Skeletal muscle tissue (tissue), 4 donors: Measurements from ENCODE around the gene NOPCHAP1. TPM values are rescaled to one million over a fixed set of nuclear protein-coding genes. Genes with fewer than 3 reads are reported as not detected.

Experiments used
- H3K27ac ChIP-seq: one replicate; pipeline ENCODE4 v1.7.0; 2013; ENCODE audit warnings: mild to moderate bottlenecking, low read depth, low read length, inconsistent platforms
- H3K27me3 ChIP-seq, 3 donors: one replicate each; pipeline ENCODE4 v1.7.0; 2013; ENCODE audit warnings: low read length in 3 of 3; ENCODE audit not compliant: control insufficient read depth in 3 of 3, insufficient read depth in 3 of 3
- H3K36me3 ChIP-seq, 3 donors: one replicate each; pipeline ENCODE4 v1.7.0; 2013; ENCODE audit warnings: low read length in 3 of 3; ENCODE audit not compliant: control insufficient read depth in 3 of 3, insufficient read depth in 3 of 3
- H3K4me1 ChIP-seq, 3 donors: one replicate each; pipeline ENCODE4 v1.7.0; 2013; ENCODE audit warnings: low read length in 3 of 3, mild to moderate bottlenecking in 3 of 3; ENCODE audit not compliant: control insufficient read depth in 3 of 3, insufficient read depth in 3 of 3
- H3K4me3 ChIP-seq, 3 donors: one replicate each; pipeline ENCODE4 v1.7.0; 2013; ENCODE audit warnings: low read length in 3 of 3
- H3K9ac ChIP-seq, 3 donors: one replicate each; pipeline ENCODE4 v1.7.0; 2013; ENCODE audit warnings: low read length in 3 of 3, mild to moderate bottlenecking in 3 of 3, moderate library complexity in 2 of 3, low read depth in 1 of 3
- H3K9me3 ChIP-seq, 3 donors: one replicate each; pipeline ENCODE4 v1.7.0; 2013; ENCODE audit warnings: low read length in 3 of 3; ENCODE audit not compliant: control insufficient read depth in 3 of 3
- total RNA-seq: library from RNA; depleted of rRNA; stranded (reverse); fragments of >200 nt; gene quantifications from one replicate; pipeline ENCODE4 v1.2.3, GENCODE V29; 2014
- donor health status: Osteomylitis.

NOPCHAP1 gene
- total RNA-seq, 1 donor from 2014 or later = 6.3 TPM

DNA sequence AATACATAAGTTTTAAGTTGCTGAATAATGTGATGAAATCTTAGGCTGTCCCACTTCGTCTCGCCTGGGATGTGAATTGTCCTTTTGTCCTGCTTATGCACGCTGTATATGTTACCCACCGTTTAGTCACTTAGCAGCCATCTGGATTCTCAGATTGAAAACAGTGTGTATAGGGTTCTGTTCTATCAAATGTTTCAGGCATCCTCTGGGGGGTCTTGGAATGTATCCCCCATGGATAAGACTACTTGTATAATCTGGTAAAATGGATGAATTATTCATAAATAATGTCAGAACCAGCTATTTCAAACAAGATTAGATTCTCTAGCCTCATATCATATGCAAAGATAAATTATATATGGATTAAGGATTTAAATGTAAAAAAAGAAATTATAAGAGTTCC is 29.4 kb downstream of the NOPCHAP1 start:
- H3K36me3 ChIP-seq = peaks cover 0 to 13% (median 3%) of the 10 kb centered on the region in 3 donors
- no peaks in the 10 kb centered on the region for H3K9me3 ChIP-seq
- H3K4me3 ChIP-seq = no peak overlapping the region
- no peaks in the 10 kb centered on the region for H3K27me3 ChIP-seq
- no peak overlapping the region for H3K9ac ChIP-seq
- H3K4me1 ChIP-seq = peaks cover 9 to 12% (median 11%) of the 10 kb centered on the region in 3 donors
- no peak overlapping the region for H3K27ac ChIP-seq

GRCh38 chr12:105018012-105018411 is 31.9 kb downstream of the NOPCHAP1 start:
- Histone ChIP-seq H3K4me3 (no peak overlapping the region), H3K27me3 (no peaks in the 10 kb centered on the region), H3K9me3 (no peaks in the 10 kb centered on the region), H3K9ac (no peak overlapping the region), H3K4me1 (peaks cover 9 to 12% (median 11%) of the 10 kb centered on the region in 3 donors), H3K27ac (no peak overlapping the region), H3K36me3 (peaks cover 0 to 9% (median 3%) of the 10 kb centered on the region in 3 donors)

DNA sequence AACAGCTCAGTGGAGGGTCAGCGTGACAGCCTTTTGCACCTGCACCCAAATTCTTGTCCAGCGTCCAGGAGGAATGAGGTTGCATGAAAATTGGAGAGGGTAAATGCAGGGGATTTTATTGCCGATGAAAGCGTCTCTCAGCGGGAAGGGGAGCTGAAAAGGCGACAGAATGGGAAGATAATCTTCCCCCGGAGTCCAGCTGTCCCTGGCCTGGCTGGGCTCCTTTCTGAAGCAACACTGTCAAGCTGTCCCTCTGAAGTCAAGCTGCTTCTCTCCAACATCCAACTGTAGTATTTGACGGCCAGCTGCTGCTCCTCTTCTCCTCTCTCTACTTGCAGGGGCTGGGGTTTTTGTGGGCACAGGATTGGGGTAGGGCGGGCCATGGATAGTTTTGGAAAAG is 32.7 kb downstream of the NOPCHAP1 start:
- no peaks in the 10 kb centered on the region for H3K27me3 ChIP-seq
- H3K4me3 ChIP-seq = no peak overlapping the region
- no peak overlapping the region for H3K27ac ChIP-seq
- peaks cover 0 to 3% (median 2%) of the 10 kb centered on the region in 3 donors for H3K36me3 ChIP-seq
- no peak overlapping the region for H3K9ac ChIP-seq
- H3K4me1 ChIP-seq = peaks cover 9 to 12% (median 11%) of the 10 kb centered on the region in 3 donors
- no peaks in the 10 kb centered on the region for H3K9me3 ChIP-seq

GRCh38 chr12:105020241-105020962 is 34.3 kb downstream of the NOPCHAP1 start:
- peaks cover 9 to 14% (median 12%) of the 10 kb centered on the region in 3 donors for H3K4me1 ChIP-seq
- H3K4me3 ChIP-seq = no peak overlapping the region
- H3K9ac ChIP-seq = no peak overlapping the region
- no peak overlapping the region for H3K27ac ChIP-seq
- H3K36me3 ChIP-seq = peaks cover 0 to 6% (median 0%) of the 10 kb centered on the region in 3 donors
- H3K27me3 ChIP-seq = no peaks in the 10 kb centered on the region
- H3K9me3 ChIP-seq = no peaks in the 10 kb centered on the region

DNA sequence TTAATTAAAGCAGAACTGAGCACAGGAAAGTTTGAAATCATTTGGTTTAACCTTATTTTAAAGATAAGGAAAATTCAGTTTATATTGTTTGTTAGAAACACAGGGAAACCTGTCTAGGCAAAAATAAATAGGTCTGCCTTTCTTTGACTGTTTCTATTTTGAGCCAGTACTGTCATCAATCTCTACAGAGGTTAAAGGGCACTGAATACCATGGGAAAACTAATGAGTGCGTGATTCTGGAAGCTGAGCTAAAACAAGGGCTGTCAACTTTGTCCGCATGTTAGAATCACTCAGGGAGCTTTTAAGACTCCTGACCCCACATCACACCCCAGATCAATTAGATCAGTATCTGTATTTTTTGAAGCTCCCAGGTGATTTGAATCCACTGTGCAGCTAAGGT is 38.8 kb downstream of the NOPCHAP1 start:
- H3K27me3 ChIP-seq = no peaks in the 10 kb centered on the region
- H3K4me1 ChIP-seq = peaks cover 0 to 12% (median 5%) of the 10 kb centered on the region in 3 donors
- H3K27ac ChIP-seq = no peak overlapping the region
- peaks cover 0 to 5% (median 0%) of the 10 kb centered on the region in 3 donors for H3K36me3 ChIP-seq
- H3K4me3 ChIP-seq = no peak overlapping the region
- H3K9me3 ChIP-seq = no peaks in the 10 kb centered on the region
- H3K9ac ChIP-seq = no peak overlapping the region

- H3K9ac ChIP-seq = no peak overlapping the region
- no peaks in the 10 kb centered on the region for H3K27me3 ChIP-seq
- peaks cover 0 to 12% (median 5%) of the 10 kb centered on the region in 3 donors for H3K4me1 ChIP-seq
- H3K36me3 ChIP-seq = peaks cover 0 to 5% (median 0%) of the 10 kb centered on the region in 3 donors
- no peak overlapping the region for H3K4me3 ChIP-seq
- H3K9me3 ChIP-seq = no peaks in the 10 kb centered on the region
- no peak overlapping the region for H3K27ac ChIP-seq
Observed at GRCh38 chr12:105025890-105026289, 39.8 kb downstream of the NOPCHAP1 start.

DNA sequence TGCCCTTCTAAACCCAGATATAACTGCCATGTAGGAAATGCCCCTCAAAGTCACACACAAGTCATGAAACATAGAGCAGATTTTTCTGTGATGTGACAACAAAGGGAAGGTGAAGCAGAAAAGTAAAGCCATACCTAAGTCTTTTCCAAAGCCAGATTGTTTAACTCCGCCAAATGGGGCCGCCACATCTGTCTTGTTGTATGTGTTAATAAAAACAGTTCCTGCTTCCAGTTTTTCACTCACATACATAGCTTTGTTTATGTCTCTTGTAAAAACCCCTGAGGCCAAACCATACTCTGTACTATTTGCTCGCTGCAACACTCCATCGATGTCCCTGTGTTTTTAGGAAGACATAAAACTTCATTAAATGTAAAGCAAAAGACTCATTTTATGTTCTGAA is 40.3 kb downstream of the NOPCHAP1 start:
- peaks cover 0 to 12% (median 5%) of the 10 kb centered on the region in 3 donors for H3K4me1 ChIP-seq
- H3K36me3 ChIP-seq = peaks cover 0 to 5% (median 0%) of the 10 kb centered on the region in 3 donors
- H3K9ac ChIP-seq = no peak overlapping the region
- H3K9me3 ChIP-seq = no peaks in the 10 kb centered on the region
- H3K27me3 ChIP-seq = no peaks in the 10 kb centered on the region
- no peak overlapping the region for H3K4me3 ChIP-seq
- no peak overlapping the region for H3K27ac ChIP-seq

- no peak overlapping the region for H3K4me3 ChIP-seq
- peaks cover 0 to 3% (median 0%) of the 10 kb centered on the region in 3 donors for H3K4me1 ChIP-seq
- no peaks in the 10 kb centered on the region for H3K9me3 ChIP-seq
- H3K27me3 ChIP-seq = no peaks in the 10 kb centered on the region
- H3K36me3 ChIP-seq = peaks cover 0 to 4% (median 0%) of the 10 kb centered on the region in 3 donors
- no peak overlapping the region for H3K9ac ChIP-seq
- no peak overlapping the region for H3K27ac ChIP-seq
Observed at GRCh38 chr12:105030820-105031807, 45.0 kb downstream of the NOPCHAP1 start.

DNA sequence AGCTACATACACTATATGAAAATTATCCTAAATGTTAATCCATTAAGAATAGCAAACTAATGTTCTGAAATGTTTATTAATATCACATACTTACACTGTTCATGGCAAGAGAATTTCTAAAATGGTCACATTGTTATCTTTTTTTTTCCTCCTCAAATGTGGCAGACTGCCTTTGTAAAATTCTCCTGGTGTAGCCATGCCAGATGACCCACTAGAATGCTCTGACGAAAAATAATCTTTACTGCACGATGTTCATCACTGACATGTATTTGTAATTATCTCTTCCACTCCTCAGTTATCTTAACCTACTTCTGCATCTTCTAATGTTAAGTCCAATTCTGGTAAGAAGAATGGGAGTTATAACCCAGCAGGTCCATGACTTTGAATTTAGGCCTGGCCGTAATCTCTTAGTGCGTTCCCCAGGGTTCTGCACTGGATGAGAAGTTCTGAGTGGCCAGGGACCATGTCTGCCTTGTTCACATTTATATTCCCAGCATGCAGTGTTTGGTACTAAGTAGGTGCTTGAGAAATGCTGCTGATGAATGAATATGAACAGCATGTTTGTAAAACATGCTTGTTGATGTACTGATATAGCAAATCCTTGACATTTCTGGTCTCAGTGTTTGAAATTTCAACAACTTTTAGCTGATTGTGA is 46.7 kb downstream of the NOPCHAP1 start:
- Histone ChIP-seq H3K36me3 (peaks cover 0 to 6% (median 0%) of the 10 kb centered on the region in 3 donors), H3K9me3 (no peaks in the 10 kb centered on the region), H3K9ac (no peak overlapping the region), H3K4me3 (no peak overlapping the region), H3K27ac (no peak overlapping the region), H3K27me3 (no peaks in the 10 kb centered on the region), H3K4me1 (no peaks in the 10 kb centered on the region)
